ENCODE data around the gene IFNB1. TPM values are rescaled to one million over a fixed set of nuclear protein-coding genes. Genes with fewer than 3 reads are reported as not detected.

Gene IFNB1
- total and polyA plus RNA-seq, 4 donors: not detected

GRCh38 chr9:21080793-21081192, 3.1 kb upstream of the IFNB1 start:
- no peak for DNase-seq (ENCODE audit: low spot score)
- TF ChIP-seq REST (IDR thresholded peaks at IDR 0.05) (no peak), FOXA2 (IDR thresholded peaks at IDR 0.05) (no peak), ATF3 (IDR thresholded peaks at IDR 0.05) (no peak), FOXA1 (IDR thresholded peaks at IDR 0.05) (no peak), TAF1 (conservative IDR thresholded peaks at IDR 0.05) (no peak), SP1 (IDR thresholded peaks at IDR 0.05) (no peak)
- Histone ChIP-seq H3K4me1 (ENCODE audit: control insufficient read depth in 4 of 4, insufficient read depth in 4 of 4, low read length in 3 of 4) (no peaks in the 10 kb centered on the region), H3K36me3 (ENCODE audit: control insufficient read depth in 4 of 4, insufficient read depth in 3 of 4, low read depth in 1 of 4, low read length in 3 of 4) (no peaks in the 10 kb centered on the region), H3K9ac (ENCODE audit: low read depth in 1 of 2, low read length in 2 of 2) (no peak overlapping the region), H3K27me3 (ENCODE audit: control insufficient read depth in 4 of 4, insufficient read depth in 4 of 4, low read length in 3 of 4) (no peaks in the 10 kb centered on the region), H3K27ac (ENCODE audit: low read depth in 1 of 2, low read length in 2 of 2) (no peak overlapping the region), H3K4me3 (ENCODE audit: low read depth in 1 of 3, low read length in 3 of 3) (no peak overlapping the region), H3K9me3 (ENCODE audit: control insufficient read depth in 4 of 4, low read length in 3 of 4) (no peaks in the 10 kb centered on the region)
- WGBS: 95% methylated on average over 1 of the region's 1 CpG

GRCh38 chr9:21078702-21079101, 960 bp upstream of the IFNB1 start:
- H3K9me3 ChIP-seq (ENCODE audit: control insufficient read depth in 4 of 4, low read length in 3 of 4): no peaks in the 10 kb centered on the region
- no peak overlapping the region for H3K27ac ChIP-seq (ENCODE audit: low read depth in 1 of 2, low read length in 2 of 2)
- WGBS: 75% methylated on average over 1 of the region's 1 CpG
- no peak overlapping the region for H3K4me3 ChIP-seq (ENCODE audit: low read depth in 1 of 3, low read length in 3 of 3)
- no peak for DNase-seq (ENCODE audit: low spot score)
- no peaks in the 10 kb centered on the region for H3K27me3 ChIP-seq (ENCODE audit: control insufficient read depth in 4 of 4, insufficient read depth in 4 of 4, low read length in 3 of 4)
- H3K36me3 ChIP-seq (ENCODE audit: control insufficient read depth in 4 of 4, insufficient read depth in 3 of 4, low read depth in 1 of 4, low read length in 3 of 4): no peaks in the 10 kb centered on the region
- TF ChIP-seq RXRA (IDR thresholded peaks at IDR 0.05) (no peak), HNF4G (IDR thresholded peaks at IDR 0.05) (no peak), FOXA2 (IDR thresholded peaks at IDR 0.05) (no peak), SP1 (IDR thresholded peaks at IDR 0.05) (no peak), ATF3 (IDR thresholded peaks at IDR 0.05) (no peak), CTCF (IDR thresholded peaks at IDR 0.05; ENCODE audit: low read depth, low read length, missing input control) (no peak), NR2F2 (IDR thresholded peaks at IDR 0.05) (no peak), JUND (IDR thresholded peaks at IDR 0.05) (no peak), FOXA1 (IDR thresholded peaks at IDR 0.05) (no peak)
- no peaks in the 10 kb centered on the region for H3K4me1 ChIP-seq (ENCODE audit: control insufficient read depth in 4 of 4, insufficient read depth in 4 of 4, low read length in 3 of 4)
- H3K9ac ChIP-seq (ENCODE audit: low read depth in 1 of 2, low read length in 2 of 2): no peak overlapping the region

GRCh38 chr9:21075484-21075883, 2.3 kb downstream of the IFNB1 start:
- Histone ChIP-seq H3K9ac (ENCODE audit: low read depth in 1 of 2, low read length in 2 of 2) (no peak overlapping the region), H3K27me3 (ENCODE audit: control insufficient read depth in 4 of 4, insufficient read depth in 4 of 4, low read length in 3 of 4) (no peaks in the 10 kb centered on the region), H3K4me1 (ENCODE audit: control insufficient read depth in 4 of 4, insufficient read depth in 4 of 4, low read length in 3 of 4) (no peaks in the 10 kb centered on the region), H3K36me3 (ENCODE audit: control insufficient read depth in 4 of 4, insufficient read depth in 3 of 4, low read depth in 1 of 4, low read length in 3 of 4) (no peaks in the 10 kb centered on the region), H3K4me3 (ENCODE audit: low read depth in 1 of 3, low read length in 3 of 3) (no peak overlapping the region), H3K9me3 (ENCODE audit: control insufficient read depth in 4 of 4, low read length in 3 of 4) (no peaks in the 10 kb centered on the region), H3K27ac (ENCODE audit: low read depth in 1 of 2, low read length in 2 of 2) (no peak overlapping the region)
- no peak for DNase-seq (ENCODE audit: low spot score)
- WGBS: 53% methylated on average over 3 of the region's 3 CpGs
- TF ChIP-seq EGR1 (IDR thresholded peaks at IDR 0.05; ENCODE audit: low read depth in 2 of 2): no peak
- no peak for TF ChIP-seq CTCF (IDR thresholded peaks at IDR 0.05; ENCODE audit: low read depth, low read length, missing input control)
- TF ChIP-seq MAX (IDR thresholded peaks at IDR 0.05): no peak
- TF ChIP-seq RXRA (IDR thresholded peaks at IDR 0.05): no peak
- no peak for TF ChIP-seq HNF4A (conservative IDR thresholded peaks at IDR 0.05)
- TF ChIP-seq ATF3 (IDR thresholded peaks at IDR 0.05): no peak
- no peak for TF ChIP-seq NR2F2 (IDR thresholded peaks at IDR 0.05)
- TF ChIP-seq SP1 (IDR thresholded peaks at IDR 0.05): no peak
- no peak for TF ChIP-seq TAF1 (conservative IDR thresholded peaks at IDR 0.05)
- TF ChIP-seq HNF4G (IDR thresholded peaks at IDR 0.05): no peak
- no peak for TF ChIP-seq RAD21 (IDR thresholded peaks at IDR 0.05)
- TF ChIP-seq YY1 (IDR thresholded peaks at IDR 0.05): no peak
- TF ChIP-seq FOXA1 (IDR thresholded peaks at IDR 0.05): no peak
- TF ChIP-seq JUND (IDR thresholded peaks at IDR 0.05): no peak

Measured in liver (tissue), 9 donors.